Measurements from ENCODE around the gene DST.

DST gene

GRCh38 chr6:56539527-56540105, 103.1 kb downstream of the DST start:
- DNase-seq (ENCODE audit: low read depth in 2 of 2, low spot score in 1 of 2) = no peak

GRCh38 chr6:56538851-56539250, 103.8 kb downstream of the DST start:
- DNase-seq (ENCODE audit: low read depth in 2 of 2, low spot score in 1 of 2) = no peak

- DNase-seq (ENCODE audit: low read depth in 2 of 2, low spot score in 1 of 2) = no peak
These were observed 105.4 kb downstream of the DST start for GRCh38 chr6:56537223-56537770.

DNA sequence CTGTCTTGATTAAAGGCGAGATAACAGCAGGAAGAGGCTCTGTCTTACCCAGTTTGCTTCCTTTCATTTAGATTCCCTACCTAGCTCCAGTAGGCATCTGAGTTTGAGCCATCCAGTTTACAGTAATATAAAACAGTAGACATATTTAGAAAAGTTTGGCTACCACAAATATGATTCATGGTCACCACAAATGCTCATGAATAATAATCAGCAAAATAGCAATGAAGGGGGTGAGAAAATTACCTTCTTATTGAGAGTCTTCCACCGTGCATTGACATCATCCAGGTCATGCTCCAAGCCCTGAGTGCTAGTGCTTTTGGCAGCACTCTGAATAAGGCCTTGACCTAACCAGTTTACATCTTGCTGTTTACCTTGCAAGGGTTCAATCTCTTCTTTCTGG, 106.2 kb downstream of the DST start:
- DNase-seq (ENCODE audit: low read depth in 2 of 2, low spot score in 1 of 2) = no peak

- no peak for DNase-seq (ENCODE audit: low read depth in 2 of 2, low spot score in 1 of 2)
These were observed 107.1 kb downstream of the DST start for GRCh38 chr6:56535626-56536025.

DNA sequence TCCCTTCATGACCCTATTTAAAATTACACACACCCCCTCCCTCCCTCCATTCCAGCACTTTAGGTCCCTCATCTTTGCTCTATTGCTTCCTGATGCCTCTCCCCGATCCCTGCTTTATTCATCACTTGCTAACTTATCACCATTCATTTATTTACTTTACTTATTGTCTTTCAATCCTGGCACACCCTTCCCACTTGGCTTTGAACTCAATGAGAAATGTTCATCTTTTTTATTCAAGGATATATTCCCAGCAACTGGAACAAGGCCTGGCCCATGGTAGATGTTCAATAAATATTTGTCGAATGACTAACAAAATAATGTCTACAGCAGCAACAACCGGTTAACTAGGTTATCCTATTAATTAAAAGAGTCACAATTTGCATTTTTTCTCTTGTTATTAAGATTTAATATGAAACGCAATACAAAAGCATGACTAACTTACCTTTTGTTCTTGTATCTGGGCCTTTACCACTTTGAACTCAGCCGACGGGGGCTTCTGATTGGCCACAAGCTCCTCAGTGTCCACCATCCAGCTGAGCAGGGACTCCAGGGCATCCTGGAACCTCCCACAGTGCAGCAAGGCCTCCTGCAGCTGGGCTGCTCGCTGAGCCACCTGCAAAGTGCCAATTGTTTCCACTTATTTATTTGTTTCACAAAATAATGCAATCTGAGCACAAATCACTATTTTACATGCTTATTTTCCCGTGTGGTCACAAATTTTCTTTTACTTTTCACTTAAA, 107.8 kb downstream of the DST start:
- DNase-seq (ENCODE audit: low read depth in 2 of 2, low spot score in 1 of 2) = no peak

DNA sequence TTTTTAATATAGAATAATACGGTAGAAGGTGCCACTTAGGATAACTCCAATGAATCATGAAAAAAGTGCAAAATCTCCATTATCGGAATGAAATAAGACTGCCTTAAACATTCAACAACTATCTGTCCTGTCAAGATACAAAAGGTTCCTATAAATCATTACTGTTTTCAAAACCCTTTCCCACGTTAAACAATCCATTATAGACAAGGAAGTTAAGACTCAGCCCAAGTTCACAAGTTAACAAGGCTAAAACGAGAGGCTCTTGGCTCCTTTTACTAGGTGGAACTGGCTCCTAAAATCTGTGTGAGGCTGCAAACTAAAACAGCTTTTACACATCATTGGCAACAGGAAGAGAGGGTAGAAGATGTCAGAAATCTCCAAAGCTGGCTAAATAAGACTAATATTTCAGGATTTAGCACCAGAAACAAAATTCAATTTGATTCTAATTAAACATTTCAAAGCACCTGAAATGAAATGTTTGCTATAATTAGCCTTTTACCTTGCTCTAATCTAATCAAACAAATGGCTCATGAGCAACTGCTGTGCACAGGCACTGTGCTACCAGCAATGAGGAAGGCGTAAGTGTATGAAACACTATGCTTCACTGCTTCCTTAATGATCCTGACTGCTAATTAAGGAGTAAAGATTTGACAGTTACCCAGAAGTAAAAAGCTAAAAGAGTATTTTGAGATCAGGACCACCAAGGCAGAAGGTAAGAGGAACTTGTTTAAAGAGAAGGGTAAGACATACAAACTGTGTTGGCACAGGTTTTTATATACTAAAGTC, 109.7 kb downstream of the DST start:
- DNase-seq (ENCODE audit: low read depth in 2 of 2, low spot score in 1 of 2) = no peak

DNA sequence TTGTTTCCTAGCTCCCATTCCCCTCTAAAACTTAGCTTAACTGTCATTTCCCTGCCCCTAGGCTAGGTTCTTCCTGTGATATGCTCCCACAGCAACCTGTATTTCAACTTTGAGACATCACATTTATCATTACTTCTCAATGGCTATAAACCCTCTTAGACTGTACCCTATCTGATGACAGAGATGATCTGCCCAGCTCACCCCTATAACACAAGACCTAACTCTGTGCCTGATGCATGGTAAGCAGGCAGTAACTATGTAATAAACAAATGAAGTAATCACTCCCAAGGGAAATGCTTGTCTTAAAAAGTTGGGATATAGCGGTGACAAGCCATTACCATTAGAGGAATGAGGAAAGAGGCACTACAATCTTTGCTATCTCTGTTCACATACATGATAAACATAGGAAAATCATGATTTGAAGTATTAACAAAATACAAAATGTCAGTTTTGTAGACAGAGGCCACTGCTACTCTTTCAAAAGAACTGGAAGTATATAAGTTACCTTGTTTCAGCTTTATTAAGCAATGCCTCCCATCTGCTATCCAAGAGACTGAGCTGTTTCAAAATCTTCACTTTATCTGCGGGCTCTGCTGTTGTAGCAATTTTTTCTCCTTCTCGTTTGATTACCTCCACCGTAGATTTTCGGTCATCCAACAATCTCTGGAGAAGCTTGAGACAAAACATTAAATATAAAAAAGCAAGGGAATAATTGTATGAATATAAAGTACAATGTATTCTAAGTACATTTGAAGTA, 110.7 kb downstream of the DST start:
- DNase-seq (ENCODE audit: low read depth in 2 of 2, low spot score in 1 of 2) = no peak

- no peak for DNase-seq (ENCODE audit: low read depth in 2 of 2, low spot score in 1 of 2)
These were observed 113.0 kb downstream of the DST start for GRCh38 chr6:56529594-56530191.

DNA sequence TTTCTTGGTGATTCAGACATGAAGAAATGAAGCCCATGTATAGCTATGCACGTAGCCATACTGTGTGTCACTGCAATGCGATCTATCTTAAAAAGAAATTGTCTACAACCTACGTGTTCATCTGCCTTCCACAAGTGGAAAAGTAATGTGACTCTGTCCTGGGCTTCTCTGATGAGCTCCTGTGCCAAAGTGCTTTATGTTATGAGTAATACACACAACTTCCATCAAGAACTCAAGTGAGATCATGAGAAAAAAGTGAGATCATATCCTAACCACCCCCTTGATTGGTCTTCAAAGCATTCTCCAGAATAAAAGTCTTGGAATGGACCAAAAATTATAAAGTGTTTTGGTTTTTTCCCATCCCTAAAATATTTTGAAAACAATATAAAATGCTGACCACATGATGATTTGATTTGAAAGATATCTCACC, 114.3 kb downstream of the DST start:
- DNase-seq (ENCODE audit: low read depth in 2 of 2, low spot score in 1 of 2) = no peak

GRCh38 chr6:56527934-56528333, 114.8 kb downstream of the DST start:
- DNase-seq (ENCODE audit: low read depth in 2 of 2, low spot score in 1 of 2) = no peak

DNA sequence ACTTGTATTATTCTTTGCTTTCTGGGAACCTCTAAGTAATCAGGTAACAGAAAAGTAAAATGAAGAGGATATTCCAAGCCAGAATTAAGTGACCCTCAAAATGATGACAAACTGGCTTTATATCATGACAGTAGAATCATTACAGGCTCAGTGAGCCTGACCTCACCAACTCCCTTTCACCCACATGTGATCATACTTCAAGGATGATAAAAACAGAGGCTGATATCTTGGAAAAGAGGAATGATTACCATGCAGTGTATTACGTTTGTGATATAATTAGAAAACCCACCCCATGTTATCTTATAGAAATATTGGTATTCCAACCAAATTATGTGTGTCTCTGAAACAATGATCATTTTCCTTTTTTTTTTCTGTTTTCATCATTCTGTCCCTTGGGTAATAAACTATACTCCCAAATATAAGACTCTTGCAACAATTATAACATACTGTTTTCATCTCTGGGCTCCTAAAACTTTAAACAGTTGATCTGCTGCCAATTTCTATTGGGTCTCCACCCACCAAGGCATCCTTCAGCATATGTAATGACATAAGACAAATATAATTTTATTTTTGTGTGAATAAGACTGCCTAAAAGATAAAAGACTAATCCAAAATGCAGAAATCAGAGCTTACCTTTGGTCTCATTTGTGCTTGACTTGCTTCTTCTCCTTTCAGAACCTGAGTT, 115.7 kb downstream of the DST start:
- DNase-seq (ENCODE audit: low read depth in 2 of 2, low spot score in 1 of 2) = no peak

DNA sequence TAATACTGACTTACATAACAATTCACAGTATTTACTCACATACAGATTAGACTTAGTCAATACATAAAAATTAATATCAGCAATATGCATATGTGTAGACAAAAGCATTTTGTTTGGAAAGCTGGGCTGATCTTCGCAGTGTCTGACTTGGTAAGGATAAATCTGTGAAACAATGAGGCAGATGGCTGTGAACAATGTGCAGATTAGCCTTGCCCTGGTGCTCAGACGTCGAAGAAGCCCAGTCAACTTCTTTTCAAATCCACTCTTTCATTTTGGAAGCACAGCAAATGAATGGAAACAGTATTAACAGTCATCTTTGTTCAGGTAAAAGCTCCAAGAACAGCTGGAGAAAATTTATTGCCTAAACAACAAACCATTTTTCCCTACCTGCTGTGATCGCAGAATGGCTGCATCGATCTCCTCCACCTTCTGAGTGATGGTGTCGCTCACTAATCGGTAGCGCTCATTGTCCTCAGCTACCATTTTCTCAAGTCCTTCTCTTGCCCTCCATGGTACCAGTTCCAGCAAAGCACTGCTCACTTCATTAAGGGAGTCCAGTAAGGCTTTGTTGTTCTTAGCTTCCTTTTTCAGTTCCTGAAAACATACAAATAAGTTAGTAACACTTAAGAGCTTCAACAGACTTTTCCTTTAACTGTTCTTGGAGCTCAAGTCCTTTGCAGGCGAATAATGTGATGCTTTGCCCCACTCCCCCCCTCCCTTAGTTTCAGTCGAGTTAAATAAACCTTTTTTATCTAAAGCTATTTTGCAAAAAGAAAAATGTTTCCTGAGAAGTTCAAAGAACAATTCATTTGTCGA, 116.5 kb downstream of the DST start:
- DNase-seq (ENCODE audit: low read depth in 2 of 2, low spot score in 1 of 2) = no peak

DNA sequence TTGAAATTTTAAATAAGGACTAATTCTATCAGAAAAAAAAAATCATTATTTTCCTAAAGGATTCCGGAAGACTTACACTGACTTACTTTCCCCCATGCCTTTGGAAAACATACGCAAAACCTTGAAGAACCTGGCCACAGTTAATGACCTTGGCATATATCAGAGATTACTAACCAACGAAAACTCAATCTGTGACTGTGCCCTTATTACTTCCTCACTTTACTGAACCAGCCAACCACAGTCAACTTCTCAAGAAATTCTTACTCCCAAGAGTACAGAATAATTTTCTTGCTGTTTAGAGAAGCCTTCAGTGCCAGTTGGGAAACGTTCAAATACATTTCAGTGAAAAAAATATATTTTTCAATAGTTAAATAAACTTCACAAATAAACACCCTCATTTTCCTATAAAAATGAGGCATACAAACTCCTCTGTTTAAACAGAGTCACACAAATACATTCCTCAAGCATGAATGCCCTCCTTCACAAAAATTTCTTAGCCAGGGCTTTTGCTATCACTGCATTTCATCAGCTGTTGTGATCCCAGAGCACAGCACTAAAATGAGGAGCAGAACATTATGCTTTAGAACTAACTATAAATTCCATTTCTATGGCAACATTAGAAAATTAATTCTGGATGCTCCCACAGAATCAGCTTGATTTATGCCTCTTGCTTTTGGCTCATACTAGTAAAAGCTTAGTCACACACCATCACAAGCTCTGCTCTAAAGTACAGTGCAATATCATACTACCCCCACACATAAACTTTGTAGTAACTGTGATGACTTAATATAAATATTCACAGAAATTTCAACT, 117.6 kb downstream of the DST start:
- no peak for DNase-seq (ENCODE audit: low read depth in 2 of 2, low spot score in 1 of 2)

- no peak for DNase-seq (ENCODE audit: low read depth in 2 of 2, low spot score in 1 of 2)
These were observed 120.0 kb downstream of the DST start for GRCh38 chr6:56522495-56523270.

GRCh38 chr6:56521976-56522375, 120.7 kb downstream of the DST start:
- DNase-seq (ENCODE audit: low read depth in 2 of 2, low spot score in 1 of 2) = no peak

GRCh38 chr6:56521454-56521853, 121.2 kb downstream of the DST start:
- no peak for DNase-seq (ENCODE audit: low read depth in 2 of 2, low spot score in 1 of 2)

- DNase-seq (ENCODE audit: low read depth in 2 of 2, low spot score in 1 of 2) = no peak
These were observed 122.5 kb downstream of the DST start for GRCh38 chr6:56520218-56520617.

All from stimulated activated CD8-positive, alpha-beta memory T cell treated with anti-CD3 and anti-CD28 coated beads, Interleukin-4, amount 100 ng/mL, for 1 hour (primary cell).